H1 (cell line): Measurements from ENCODE around the gene PDGFD. TPM values are rescaled to one million over a fixed set of nuclear protein-coding genes. Genes with fewer than 3 reads are reported as not detected.

Experiments
- CTCF ChIA-PET: fragments of 300-600 bp; sonication (Branson Sonifier 250); formaldehyde crosslinking; loops from one replicate; lab custom pipeline; 2021; ENCODE audit not compliant: partially characterized antibody; lab: Charles Lee
- POLR2A ChIA-PET: fragments of 300-600 bp; sonication (Branson Sonifier 250); formaldehyde crosslinking; loops from one replicate; lab custom pipeline; 2021; ENCODE audit warnings: inconsistent platforms; ENCODE audit not compliant: partially characterized antibody; lab: Charles Lee
- DNase-seq, 2 experiments: peaks; one replicate each; pipeline versions ENCODE4 v3.0.0 to v3.0.0-alpha.2; 2010 to 2022; ENCODE audit warnings: low spot score in 2 of 2, low read depth in 1 of 2, mixed read lengths in 1 of 2
- FAIRE-seq: peaks from 2 replicates; lab custom pipeline; 2011; peaks lifted over from hg19 to GRCh38; lab: Jason Lieb, UNC
- H2AFZ ChIP-seq: 2 replicates; pipeline ENCODE4 v1.8.1; 2012; ENCODE audit warnings: low read length, inconsistent platforms
- H2AK5ac ChIP-seq: 2 replicates; pipeline ENCODE4 v1.6.1; 2013; ENCODE audit warnings: low read depth, low read length
- H2BK120ac ChIP-seq: replicated peaks from 2 replicates; pipeline ENCODE3; 2013; ENCODE audit warnings: low read depth, low read length, inconsistent platforms
- H2BK12ac ChIP-seq: 2 replicates; pipeline ENCODE4 v1.6.1; 2013; ENCODE audit warnings: low read depth, low read length
- H2BK15ac ChIP-seq: 2 replicates; pipeline ENCODE4 v1.6.1; 2013; ENCODE audit warnings: low read length
- H2BK20ac ChIP-seq: 2 replicates; pipeline ENCODE4 v1.6.1; 2013; ENCODE audit warnings: low read length
- H2BK5ac ChIP-seq: 2 replicates; pipeline ENCODE4 v1.6.1; 2013; ENCODE audit warnings: low read depth, low read length
- H3K14ac ChIP-seq: 2 replicates; pipeline ENCODE4 v1.6.1; 2013; ENCODE audit warnings: inconsistent platforms; ENCODE audit not compliant: insufficient read length
- H3K18ac ChIP-seq: 2 replicates; pipeline ENCODE4 v1.6.1; 2013; ENCODE audit warnings: low read length; ENCODE audit errors: extremely low read depth
- H3K23ac ChIP-seq: 2 replicates; pipeline ENCODE4 v1.6.1; 2013; ENCODE audit warnings: inconsistent platforms; ENCODE audit not compliant: insufficient read length
- H3K23me2 ChIP-seq: 2 replicates; pipeline ENCODE4 v1.6.1; 2013; ENCODE audit warnings: low read depth, low read length
- H3K27ac ChIP-seq: 2 replicates; pipeline ENCODE4 v1.6.1; 2011; ENCODE audit warnings: low read depth, low read length, inconsistent platforms
- H3K27me3 ChIP-seq, 4 experiments: replicated peaks in 1 of 4; 1 replicate in 1 of 4; 2 replicates in 3 of 4; pipeline versions ENCODE4 v1.6.1 to v1.8.1; 2011 to 2013; ENCODE audit warnings: low read length in 3 of 4, mild to moderate bottlenecking in 3 of 4, inconsistent platforms in 2 of 4, mixed read lengths in 2 of 4, moderate library complexity in 1 of 4; ENCODE audit not compliant: control insufficient read depth in 3 of 4, insufficient read depth in 3 of 4; ENCODE audit errors: extremely low read depth in 1 of 4
- H3K36me3 ChIP-seq, 4 experiments: 2 replicates each; pipeline versions ENCODE4 v1.6.1 to v1.8.1; 2011 to 2013; ENCODE audit warnings: mild to moderate bottlenecking in 4 of 4, low read length in 3 of 4, moderate library complexity in 2 of 4, control low read depth in 1 of 4, inconsistent platforms in 1 of 4; ENCODE audit not compliant: insufficient read depth in 4 of 4, control insufficient read depth in 2 of 4
- H3K4ac ChIP-seq: replicated peaks from 2 replicates; pipeline ENCODE3; 2013; ENCODE audit warnings: low read length, low read depth, mixed read lengths, inconsistent platforms; ENCODE audit not compliant: insufficient read length
- H3K4me1 ChIP-seq, 4 experiments: replicated peaks in 1 of 4; 1 replicate in 1 of 4; 2 replicates in 3 of 4; pipeline versions ENCODE4 v1.6.1 to v1.8.1; 2011 to 2013; ENCODE audit warnings: low read length in 3 of 4, inconsistent platforms in 2 of 4, mixed read lengths in 1 of 4; ENCODE audit not compliant: insufficient read depth in 4 of 4, control insufficient read depth in 3 of 4
- H3K4me2 ChIP-seq, 2 experiments: 2 replicates each; pipeline versions ENCODE4 v1.6.1 to v1.8.1; 2011 to 2013; ENCODE audit warnings: low read depth in 2 of 2, low read length in 2 of 2, control low read depth in 1 of 2, inconsistent platforms in 1 of 2, mild to moderate bottlenecking in 1 of 2; ENCODE audit not compliant: insufficient read depth in 1 of 2
- H3K4me3 ChIP-seq, 4 experiments: fragments of 200-600, 300-600 bp in 1 of 4; sonication (generic), shearing (Covaris generic), sonication (Bioruptor Twin) in 1 of 4; 2 replicates each; pipeline versions ENCODE4 v1.5.1 to v1.8.1; 2011 to 2016; ENCODE audit warnings: low read length in 4 of 4, low read depth in 3 of 4, control low read depth in 2 of 4, inconsistent platforms in 2 of 4, mild to moderate bottlenecking in 2 of 4, mixed read lengths in 1 of 4, moderate library complexity in 1 of 4; ENCODE audit not compliant: insufficient read depth in 2 of 4; ENCODE audit errors: extremely low read depth in 1 of 4
- H3K56ac ChIP-seq: replicated peaks from 2 replicates; pipeline ENCODE3; 2013; ENCODE audit warnings: low read depth, mild to moderate bottlenecking, mixed read lengths, low read length, inconsistent platforms; ENCODE audit not compliant: insufficient read length
- H3K79me1 ChIP-seq: 2 replicates; pipeline ENCODE4 v1.6.1; 2013; ENCODE audit warnings: low read depth, low read length, control low read depth
- H3K79me2 ChIP-seq, 2 experiments: 2 replicates each; pipeline versions ENCODE4 v1.6.1 to v1.8.1; 2012 to 2013; ENCODE audit warnings: low read length in 2 of 2, mild to moderate bottlenecking in 2 of 2, inconsistent platforms in 1 of 2; ENCODE audit not compliant: insufficient read depth in 2 of 2, control insufficient read depth in 1 of 2
- H3K9ac ChIP-seq, 4 experiments: replicated peaks in 1 of 4; 1 replicate in 1 of 4; 2 replicates in 3 of 4; pipeline versions ENCODE4 v1.6.1 to v1.8.1; 2011 to 2013; ENCODE audit warnings: low read depth in 3 of 4, low read length in 3 of 4, control low read depth in 2 of 4, mild to moderate bottlenecking in 2 of 4, moderate library complexity in 2 of 4, inconsistent platforms in 1 of 4; ENCODE audit errors: extremely low read depth in 1 of 4
- H3K9me3 ChIP-seq, 2 experiments: 2 replicates each; pipeline versions ENCODE4 v1.6.1 to v1.8.1; 2012 to 2013; ENCODE audit warnings: mild to moderate bottlenecking in 2 of 2, moderate library complexity in 2 of 2, control low read depth in 1 of 2, inconsistent platforms in 1 of 2, low read depth in 1 of 2, low read length in 1 of 2, mixed read lengths in 1 of 2; ENCODE audit not compliant: insufficient read depth in 2 of 2
- H4K20me1 ChIP-seq, 2 experiments: replicated peaks in 1 of 2; 2 replicates each; pipeline versions ENCODE3 to v1.8.1; 2011 to 2013; ENCODE audit warnings: inconsistent platforms in 2 of 2, low read length in 2 of 2, mild to moderate bottlenecking in 1 of 2; ENCODE audit not compliant: insufficient read depth in 2 of 2, control insufficient read depth in 1 of 2
- H4K5ac ChIP-seq: 2 replicates; pipeline ENCODE4 v1.6.1; 2013; ENCODE audit warnings: low read length, low read depth, mixed read lengths, inconsistent platforms; ENCODE audit not compliant: insufficient read length
- H4K8ac ChIP-seq: 2 replicates; pipeline ENCODE4 v1.8.0; 2013; ENCODE audit warnings: mild to moderate bottlenecking, moderate library complexity, low read length, inconsistent platforms; ENCODE audit not compliant: insufficient read depth; ENCODE audit errors: extremely low read depth
- H4K91ac ChIP-seq: replicated peaks from 2 replicates; pipeline ENCODE3; 2013; ENCODE audit warnings: low read length, mixed read lengths, inconsistent platforms; ENCODE audit not compliant: insufficient read length
- ATF3 ChIP-seq: IDR thresholded peaks from 2 replicates; pipeline ENCODE4 v1.6.1; 2011; ENCODE audit warnings: low read depth, mild to moderate bottlenecking, low read length; ENCODE audit not compliant: insufficient read depth
- BRCA1 ChIP-seq: IDR thresholded peaks from 2 replicates; pipeline ENCODE4 v1.6.1; 2012; ENCODE audit warnings: low read depth, low read length, improper control_type of control experiment
- CHD2 ChIP-seq: IDR thresholded peaks from 2 replicates; pipeline ENCODE4 v1.6.1; 2012; ENCODE audit warnings: low read length, improper control_type of control experiment
- FOSL1 ChIP-seq: IDR thresholded peaks from 2 replicates; pipeline ENCODE4 v1.6.1; 2011; ENCODE audit warnings: mild to moderate bottlenecking, low read depth, low read length, moderate library complexity; ENCODE audit not compliant: insufficient read depth
- GABPA ChIP-seq: IDR thresholded peaks from 2 replicates; pipeline ENCODE4 v1.6.1; 2011; ENCODE audit warnings: mild to moderate bottlenecking, low read length, moderate library complexity, borderline replicate concordance; ENCODE audit not compliant: insufficient read depth
- HDAC6 ChIP-seq: IDR thresholded peaks from one replicate; pipeline ENCODE4 v1.7.1; 2012; ENCODE audit warnings: low read depth, mild to moderate bottlenecking, inconsistent platforms, low read length, moderate library complexity
- JUND ChIP-seq: IDR thresholded peaks from 2 replicates; pipeline ENCODE4 v1.6.1; 2011; ENCODE audit warnings: mild to moderate bottlenecking, improper control_type of control experiment, low read length
- POLR2AphosphoS5 ChIP-seq: IDR thresholded peaks from 2 replicates; pipeline ENCODE4 v1.6.1; 2011; ENCODE audit warnings: low read depth, low read length
- RFX5 ChIP-seq: IDR thresholded peaks from 2 replicates; pipeline ENCODE4 v1.6.1; 2011; ENCODE audit warnings: low read depth, low read length, improper control_type of control experiment, borderline replicate concordance
- SAP30 ChIP-seq: fragments of 300-600 bp; sonication (generic); IDR thresholded peaks from 2 replicates; pipeline ENCODE4 v1.7.1; 2012; ENCODE audit warnings: low read length, moderate library complexity, mild to moderate bottlenecking, inconsistent platforms; ENCODE audit not compliant: insufficient read depth, insufficient replicate concordance
- SUZ12 ChIP-seq: fragments of 200-600 bp; sonication (generic); IDR thresholded peaks from 2 replicates; pipeline ENCODE4 v1.6.1; 2012; ENCODE audit warnings: mild to moderate bottlenecking, inconsistent platforms, low read length, moderate library complexity, mixed read lengths
- TAF7 ChIP-seq: optimal IDR thresholded peaks from 2 replicates; pipeline ENCODE3; 2011; ENCODE audit warnings: low read depth, mild to moderate bottlenecking, inconsistent platforms, low read length, moderate library complexity, borderline replicate concordance
- TCF12 ChIP-seq: IDR thresholded peaks from 2 replicates; pipeline ENCODE4 v1.6.1; 2011; ENCODE audit warnings: low read depth, mild to moderate bottlenecking, low read length
- TEAD4 ChIP-seq: IDR thresholded peaks from 2 replicates; pipeline ENCODE4 v1.6.1; 2012; ENCODE audit warnings: low read depth, low read length, inconsistent platforms, mixed read lengths
- YY1 ChIP-seq: IDR thresholded peaks from 2 replicates; pipeline ENCODE4 v1.6.1; 2011; ENCODE audit warnings: low read depth, mild to moderate bottlenecking, low read length
- WGBS, 2 experiments: shearing (Covaris generic) in 1 of 2; methylation state at CpG; one replicate each; pipeline versions ENCODE4 v1.1.6 to v1.1.7; 2013 to 2015; ENCODE audit warnings: low lambda C conversion rate in 2 of 2, mixed read lengths in 2 of 2, inconsistent platforms in 1 of 2, low coverage in 1 of 2, missing lambda C conversion rate in 1 of 2; ENCODE audit not compliant: insufficient replicate concordance in 2 of 2, insufficient coverage in 1 of 2, insufficient read length in 1 of 2; ENCODE audit errors: extremely low coverage in 1 of 2, missing lambda C conversion rate in 1 of 2; 5-methylcytosine and 5-hydroxymethylcytosine counted together
- polyA plus RNA-seq, 7 experiments: library from polyadenylated mRNA; depleted of rRNA in 3 of 7; stranded (reverse) in 5 of 7; unstranded in 2 of 7; fragments of >200 nt in 5 of 7; fragments of 200-250 nt in 2 of 7; gene quantifications; 1 replicate in 5 of 7; 2 replicates in 1 of 7; 4 replicates in 1 of 7; pipeline versions ENCODE4 v1.2.1 to v1.2.3, GENCODE V29; 2011 to 2013; ENCODE audit warnings: missing spikeins in 2 of 7, mixed read lengths in 2 of 7
- total RNA-seq: library from RNA; stranded (reverse); fragmentation: NEBNext Ultra II Directional; extraction: Animal tissue kit (Norgen Biotek cat#: 25700); gene quantifications from 2 replicates; pipeline ENCODE4 v1.2.1, GENCODE V29; 2021

Gene PDGFD
- total and polyA plus RNA-seq, 2 of the 8 experiments (the other 6 are each of a cell fraction or from before 2014, with no cell fraction given) = 1.1 to 3.9 TPM

- H3K56ac ChIP-seq = no peak overlapping the region
- H3K4me2 ChIP-seq = no peak overlapping the region
- no peak overlapping the region for H3K4ac ChIP-seq
- H3K9ac ChIP-seq = no peak overlapping the region
- no peak overlapping the region for H2BK12ac ChIP-seq
- H2AK5ac ChIP-seq = no peak overlapping the region
- H2BK120ac ChIP-seq = no peak overlapping the region
- H4K8ac ChIP-seq = no peak overlapping the region
- H3K23me2 ChIP-seq = no peaks in the 10 kb centered on the region
- no peak overlapping the region for H3K4me3 ChIP-seq
- H3K9me3 ChIP-seq = no peaks in the 10 kb centered on the region
- H2BK20ac ChIP-seq = no peak overlapping the region
- no peaks in the 10 kb centered on the region for H3K4me1 ChIP-seq
- H4K20me1 ChIP-seq = no peaks in the 10 kb centered on the region
- WGBS, 2 experiments = 92 to 100% methylated on average over 1 to 2 of the region's 2 CpGs
- H4K91ac ChIP-seq = no peak overlapping the region
- no peak overlapping the region for H2BK15ac ChIP-seq
- no peaks in the 10 kb centered on the region for H3K27me3 ChIP-seq
- no peak overlapping the region for H4K5ac ChIP-seq
- no peak overlapping the region for H2AFZ ChIP-seq
- no peak overlapping the region for H3K14ac ChIP-seq
- no peak for DNase-seq
- H3K27ac ChIP-seq = no peak overlapping the region
- no peak overlapping the region for H3K23ac ChIP-seq
- H3K18ac ChIP-seq = no peak overlapping the region
- ChIA-PET POLR2A (no interaction called here), CTCF (interaction anchor here (0.7 kb wide), 1 partner anchor 9 kb away, joined by 4 read pairs; no protein-coding TSS in a partner anchor)
- FAIRE-seq = no peak
- no peak overlapping the region for H2BK5ac ChIP-seq
- H3K79me1 ChIP-seq = no peaks in the 10 kb centered on the region
- no peaks in the 10 kb centered on the region for H3K79me2 ChIP-seq
- no peaks in the 10 kb centered on the region for H3K36me3 ChIP-seq
- no peak for TF ChIP-seq CHD2
- TF ChIP-seq SUZ12 = no peak
- TF ChIP-seq TCF12 = no peak
- no peak for TF ChIP-seq HDAC6
- TF ChIP-seq BRCA1 = no peak
- no peak for TF ChIP-seq FOSL1
- no peak for TF ChIP-seq YY1
- no peak for TF ChIP-seq TEAD4
- TF ChIP-seq ATF3 = no peak
- TF ChIP-seq TAF7 = no peak
- TF ChIP-seq GABPA = no peak
- no peak for TF ChIP-seq POLR2AphosphoS5
- TF ChIP-seq JUND = no peak
- TF ChIP-seq SAP30 = no peak
- TF ChIP-seq RFX5 = no peak
These were observed 59.7 kb downstream of the PDGFD start for GRCh38 chr11:104104201-104104600.
